ENCODE data around the gene NAV2.

The NAV2 gene

DNA sequence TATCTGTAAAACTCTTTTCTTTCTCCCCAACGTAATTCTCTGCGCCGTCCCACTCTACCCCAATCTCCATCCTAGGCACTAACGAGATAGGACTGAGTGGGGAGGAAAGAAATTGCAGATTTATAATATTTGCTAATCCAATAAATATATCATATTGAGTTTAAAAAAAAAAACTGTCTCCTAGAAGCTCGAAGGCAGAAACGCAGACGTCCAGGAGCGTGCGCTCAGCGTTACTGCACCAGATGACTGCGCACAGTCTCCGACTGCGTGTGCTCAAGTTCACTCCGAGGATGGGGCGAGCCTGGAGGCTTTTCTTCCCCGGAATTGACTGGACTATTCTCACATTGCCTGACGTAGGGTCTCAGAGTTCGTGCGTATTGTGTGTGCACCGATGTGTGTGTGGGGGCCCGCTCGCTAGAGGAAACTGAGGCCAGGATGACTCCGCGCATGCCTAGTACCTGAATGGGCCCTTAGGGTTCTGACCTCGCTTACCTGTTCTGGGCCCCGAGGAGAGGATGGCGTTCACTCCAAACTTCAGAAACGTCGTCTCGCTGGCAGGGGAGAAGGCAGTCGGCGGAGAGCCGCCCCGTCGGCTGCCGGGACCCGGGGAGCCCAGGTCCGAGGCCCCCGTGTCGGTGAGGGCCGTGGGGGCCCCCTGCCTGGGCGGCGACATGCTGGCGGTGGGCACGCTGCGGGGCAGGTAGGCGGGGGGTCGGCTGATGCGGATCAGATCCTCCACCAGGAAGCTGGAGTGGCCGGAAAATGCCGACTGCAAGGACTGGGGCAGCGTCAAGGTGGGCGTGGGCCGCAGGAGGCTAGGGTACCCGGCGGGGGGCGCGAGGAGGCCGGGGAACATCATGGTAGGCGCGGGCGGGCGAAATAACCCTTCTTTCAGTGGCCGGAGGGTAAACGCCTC is 447.1 kb downstream of the NAV2 start:
- Histone ChIP-seq H3K4me3 (ENCODE audit: low read depth in 1 of 2, low read length in 2 of 2) (no peak overlapping the region), H3K79me2 (ENCODE audit: insufficient read depth, low read length) (no peaks in the 10 kb centered on the region), H3K36me3 (ENCODE audit: insufficient read depth, low read length) (no peaks in the 10 kb centered on the region), H3K4me2 (ENCODE audit: insufficient read depth, low read length) (no peak overlapping the region), H3K9me3 (ENCODE audit: insufficient read depth, low read length, severe bottlenecking) (no peaks in the 10 kb centered on the region), H3K9ac (ENCODE audit: low read depth, low read length) (no peak overlapping the region), H3K4me1 (ENCODE audit: insufficient read depth, low read length) (no peaks in the 10 kb centered on the region), H2AFZ (ENCODE audit: low read depth, low read length) (no peak overlapping the region), H3K27me3 (ENCODE audit: insufficient read depth, low read length, poor library complexity) (no peaks in the 10 kb centered on the region), H4K20me1 (ENCODE audit: insufficient read depth, low read length) (no peaks in the 10 kb centered on the region), H3K27ac (ENCODE audit: low read length) (no peak overlapping the region)
- TF ChIP-seq, protein P1, sequence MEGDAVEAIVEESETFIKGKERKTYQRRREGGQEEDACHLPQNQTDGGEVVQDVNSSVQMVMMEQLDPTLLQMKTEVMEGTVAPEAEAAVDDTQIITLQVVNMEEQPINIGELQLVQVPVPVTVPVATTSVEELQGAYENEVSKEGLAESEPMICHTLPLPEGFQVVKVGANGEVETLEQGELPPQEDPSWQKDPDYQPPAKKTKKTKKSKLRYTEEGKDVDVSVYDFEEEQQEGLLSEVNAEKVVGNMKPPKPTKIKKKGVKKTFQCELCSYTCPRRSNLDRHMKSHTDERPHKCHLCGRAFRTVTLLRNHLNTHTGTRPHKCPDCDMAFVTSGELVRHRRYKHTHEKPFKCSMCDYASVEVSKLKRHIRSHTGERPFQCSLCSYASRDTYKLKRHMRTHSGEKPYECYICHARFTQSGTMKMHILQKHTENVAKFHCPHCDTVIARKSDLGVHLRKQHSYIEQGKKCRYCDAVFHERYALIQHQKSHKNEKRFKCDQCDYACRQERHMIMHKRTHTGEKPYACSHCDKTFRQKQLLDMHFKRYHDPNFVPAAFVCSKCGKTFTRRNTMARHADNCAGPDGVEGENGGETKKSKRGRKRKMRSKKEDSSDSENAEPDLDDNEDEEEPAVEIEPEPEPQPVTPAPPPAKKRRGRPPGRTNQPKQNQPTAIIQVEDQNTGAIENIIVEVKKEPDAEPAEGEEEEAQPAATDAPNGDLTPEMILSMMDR (IDR thresholded peaks at IDR 0.05; ENCODE audit: borderline replicate concordance, extremely low read depth, low read length, poor library complexity, severe bottlenecking), result no peak
- no peak for TF ChIP-seq EZH2 (IDR thresholded peaks at IDR 0.05; ENCODE audit: borderline replicate concordance, low read depth, low read length, severe bottlenecking)
- no peak for ATAC-seq (ENCODE audit: insufficient read depth, low read depth)
- no peak for DNase-seq

DNA sequence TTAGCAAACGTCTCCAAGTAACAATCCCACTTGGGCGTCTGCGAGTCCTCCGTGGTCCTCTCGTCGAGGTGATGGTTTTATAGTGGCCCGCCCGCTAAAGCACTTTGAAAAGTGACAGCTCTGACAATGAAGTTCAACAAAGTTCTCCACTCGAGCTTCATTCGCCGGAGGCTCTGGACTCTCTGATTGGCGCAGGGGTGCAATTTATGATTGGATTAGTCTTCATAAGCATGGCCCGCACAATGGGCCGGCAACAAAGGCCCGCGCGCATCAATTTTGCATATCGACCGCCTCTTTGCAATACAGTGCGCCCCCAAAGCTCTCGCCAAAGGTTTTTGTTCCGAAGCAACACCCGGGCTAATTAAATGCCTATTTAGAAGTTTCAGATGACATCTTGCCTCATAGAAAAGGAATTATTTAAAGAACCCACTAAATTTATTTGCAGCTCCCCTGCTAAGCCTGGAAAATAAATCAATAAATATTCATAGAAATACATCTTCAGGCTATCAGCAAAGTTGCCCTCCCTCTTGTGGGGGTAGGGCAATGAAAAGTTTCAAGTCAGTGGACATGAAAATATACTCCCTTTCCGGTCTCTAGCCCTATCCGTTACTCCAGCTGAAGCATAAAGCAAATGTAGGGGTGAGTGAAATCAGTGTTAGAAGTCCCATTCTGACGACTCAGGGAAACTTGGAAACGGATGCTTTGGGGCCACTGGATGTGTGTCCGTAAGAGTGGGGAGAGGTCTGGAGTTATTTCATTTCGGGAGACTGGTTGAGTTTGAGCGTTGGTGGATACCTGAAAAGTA is 448.0 kb downstream of the NAV2 start, which contains the start of gene DBX1:
DBX1 (minus strand) TSS at position 51 of the 805 bp plus-strand sequence. CDS start 151 bp downstream, outside the sequence.
- Histone ChIP-seq H2AFZ (ENCODE audit: low read depth, low read length) (no peak within 1 kb of the TSS), H3K9ac (ENCODE audit: low read depth, low read length) (no peak within 1 kb of the TSS), H3K4me1 (ENCODE audit: insufficient read depth, low read length) (no peaks in the 10 kb centered on the region), H3K4me3 (ENCODE audit: low read depth in 1 of 2, low read length in 2 of 2) (no peak within 1 kb of the TSS), H3K27ac (ENCODE audit: low read length) (no peak within 1 kb of the TSS), H3K79me2 (ENCODE audit: insufficient read depth, low read length) (no peaks in the 10 kb centered on the region), H3K36me3 (ENCODE audit: insufficient read depth, low read length) (no peaks in the 10 kb centered on the region), H3K4me2 (ENCODE audit: insufficient read depth, low read length) (no peak within 1 kb of the TSS), H3K9me3 (ENCODE audit: insufficient read depth, low read length, severe bottlenecking) (no peaks in the 10 kb centered on the region), H3K27me3 (ENCODE audit: insufficient read depth, low read length, poor library complexity) (no peaks in the 10 kb centered on the region), H4K20me1 (ENCODE audit: insufficient read depth, low read length) (no peaks in the 10 kb centered on the region)
- TF ChIP-seq EZH2 (IDR thresholded peaks at IDR 0.05; ENCODE audit: borderline replicate concordance, low read depth, low read length, severe bottlenecking), result no peak
- TF ChIP-seq, protein P1 (IDR thresholded peaks at IDR 0.05; ENCODE audit: borderline replicate concordance, extremely low read depth, low read length, poor library complexity, severe bottlenecking), result no peak
- no peak for ATAC-seq (ENCODE audit: insufficient read depth, low read depth)
- no peak for DNase-seq

DNA sequence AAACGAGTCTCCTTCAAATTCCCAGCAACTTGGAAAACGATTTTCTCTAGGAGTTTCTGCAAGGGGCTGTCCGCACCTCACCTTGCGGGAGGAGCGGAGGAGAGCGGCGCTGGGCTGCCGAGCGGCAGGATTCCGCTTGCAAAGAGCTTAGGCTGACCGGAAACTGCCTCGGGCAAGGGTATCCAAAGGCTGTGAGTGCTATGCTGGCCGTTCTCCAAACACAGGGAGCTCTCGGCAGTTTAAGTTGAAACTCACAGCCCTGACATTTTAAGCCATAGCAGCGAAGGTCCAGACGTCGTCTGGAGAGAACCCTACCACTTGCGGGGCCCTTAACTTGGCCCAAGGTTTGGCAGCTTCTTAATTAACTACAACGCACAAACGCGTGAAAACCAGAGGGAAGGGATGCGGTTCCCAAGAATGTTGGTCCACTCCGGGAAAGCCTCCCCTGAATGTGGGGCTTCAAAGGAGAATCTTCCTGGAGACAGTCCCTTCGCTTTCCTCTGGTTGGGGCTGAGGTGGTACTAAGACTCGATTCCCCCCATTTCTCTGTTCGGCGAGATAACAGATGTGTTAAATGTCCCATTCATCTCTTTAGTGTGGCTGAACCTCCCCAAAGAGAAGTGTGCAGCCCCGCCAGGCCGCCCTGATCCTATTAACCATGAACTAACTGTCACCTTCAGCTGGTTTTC is 448.7 kb downstream of the NAV2 start:
- H3K36me3 ChIP-seq (ENCODE audit: insufficient read depth, low read length), result no peaks in the 10 kb centered on the region
- no peak for TF ChIP-seq EZH2 (IDR thresholded peaks at IDR 0.05; ENCODE audit: borderline replicate concordance, low read depth, low read length, severe bottlenecking)
- TF ChIP-seq, protein P1 (IDR thresholded peaks at IDR 0.05; ENCODE audit: borderline replicate concordance, extremely low read depth, low read length, poor library complexity, severe bottlenecking), result no peak
- H4K20me1 ChIP-seq (ENCODE audit: insufficient read depth, low read length), result no peaks in the 10 kb centered on the region
- H3K9me3 ChIP-seq (ENCODE audit: insufficient read depth, low read length, severe bottlenecking), result no peaks in the 10 kb centered on the region
- DNase-seq (no peak), ATAC-seq (ENCODE audit: insufficient read depth, low read depth) (no peak)
- no peaks in the 10 kb centered on the region for H3K4me1 ChIP-seq (ENCODE audit: insufficient read depth, low read length)
- no peaks in the 10 kb centered on the region for H3K79me2 ChIP-seq (ENCODE audit: insufficient read depth, low read length)
- no peak overlapping the region for H2AFZ ChIP-seq (ENCODE audit: low read depth, low read length)
- H3K4me2 ChIP-seq (ENCODE audit: insufficient read depth, low read length), result no peak overlapping the region
- H3K27me3 ChIP-seq (ENCODE audit: insufficient read depth, low read length, poor library complexity), result no peaks in the 10 kb centered on the region
- H3K4me3 ChIP-seq (ENCODE audit: low read depth in 1 of 2, low read length in 2 of 2), result no peak overlapping the region
- no peak overlapping the region for H3K27ac ChIP-seq (ENCODE audit: low read length)
- no peak overlapping the region for H3K9ac ChIP-seq (ENCODE audit: low read depth, low read length)

Measured in DND-41 (cell line).